Esophagus squamous epithelium (tissue), 5 donors: ENCODE results near the gene RGS4. TPM values are rescaled to one million over a fixed set of nuclear protein-coding genes. Genes with fewer than 3 reads are reported as not detected.

ENCODE experiments used
- DNase-seq: peaks from one replicate; lab custom pipeline; 2025; lab: John Stamatoyannopoulos, UW
- H3K27ac ChIP-seq, 4 donors: fragments of 200-600 bp; sonication (generic); one replicate each; pipeline ENCODE4 v1.5.1; 2016 to 2019; ENCODE audit warnings: mild to moderate bottlenecking in 1 of 4
- H3K27me3 ChIP-seq, 4 donors: fragments of 200-600 bp; sonication (generic); 1 replicate in 3 of 4; 2 replicates in 1 of 4; pipeline versions ENCODE4 v1.5.1 to v1.6.0; 2017 to 2021; ENCODE audit warnings: antibody characterized with exemption in 1 of 4
- H3K36me3 ChIP-seq, 3 donors: fragments of 200-600 bp; sonication (generic); one replicate each; pipeline ENCODE4 v1.5.1; 2016 to 2019
- H3K4me1 ChIP-seq, 3 donors: fragments of 200-600 bp; sonication (generic); one replicate each; pipeline ENCODE4 v1.5.1; 2017 to 2019
- H3K4me3 ChIP-seq, 4 donors: fragments of 200-600 bp; sonication (generic); 1 replicate in 3 of 4; 2 replicates in 1 of 4; pipeline ENCODE4 v1.5.1; 2016 to 2019; ENCODE audit warnings: mild to moderate bottlenecking in 2 of 4, moderate library complexity in 1 of 4
- H3K9me3 ChIP-seq, 3 donors: fragments of 200-600 bp; sonication (generic); one replicate each; pipeline ENCODE4 v1.5.1; 2016 to 2019
- CTCF ChIP-seq, 6 experiments: fragments of 450-650 bp in 4 of 6; fragments of 200-600 bp in 2 of 6; sonication (generic) in 2 of 6; IDR thresholded peaks; one replicate each; pipeline ENCODE4 v1.5.1; 2016 to 2019; ENCODE audit warnings: antibody characterized with exemption in 6 of 6, mild to moderate bottlenecking in 4 of 6, moderate library complexity in 4 of 6
- POLR2A ChIP-seq, 4 donors: fragments of 450-650 bp; IDR thresholded peaks; one replicate each; pipeline ENCODE4 v1.6.1; 2017; ENCODE audit warnings: antibody characterized with exemption in 4 of 4, mild to moderate bottlenecking in 4 of 4, moderate library complexity in 3 of 4
- WGBS, 2 donors: methylation state at CpG; one replicate each; pipeline ENCODE4 v1.1.5; 2018; 5-methylcytosine and 5-hydroxymethylcytosine counted together
- intact Hi-C: fragments of 100-400 bp; cut with DNase I; formaldehyde crosslinking; loops from one replicate; pipeline ENCODE4 v1.15.0; 2022
- total RNA-seq, 4 donors: library from RNA; depleted of rRNA; stranded (reverse); fragments of >200 nt; gene quantifications; one replicate each; pipeline ENCODE4 v1.1.0, GENCODE V29; 2016
- donor health status: DM: yes; HTN: yes; CAD: no.

RGS4 gene
- total RNA-seq, 4 donors from 2014 or later = 0.26 to 1.5 (median 0.70) TPM; not detected in 1

GRCh38 chr1:163093579-163093978 lies 24.4 kb downstream of the RGS4 start:
- H3K9me3 ChIP-seq = no peaks in the 10 kb centered on the region
- TF ChIP-seq POLR2A (IDR thresholded peaks at IDR 0.05) (no peak), CTCF (IDR thresholded peaks at IDR 0.05) (no peak)
- no peaks in the 10 kb centered on the region for H3K27me3 ChIP-seq
- DNase-seq = no peak
- H3K4me1 ChIP-seq = peaks cover 0 to 7% (median 0%) of the 10 kb centered on the region in 3 donors
- no peak overlapping the region for H3K27ac ChIP-seq
- WGBS, 2 donors = 90 to 94% methylated on average over 3 to 8 of the region's 9 CpGs
- no peaks in the 10 kb centered on the region for H3K36me3 ChIP-seq
- intact Hi-C loops = no loop called here
- H3K4me3 ChIP-seq = no peak overlapping the region

GRCh38 chr1:163094182-163094581 lies 25.0 kb downstream of the RGS4 start:
- Histone ChIP-seq H3K27me3 (no peaks in the 10 kb centered on the region), H3K4me1 (peaks cover 0 to 7% (median 0%) of the 10 kb centered on the region in 3 donors), H3K36me3 (no peaks in the 10 kb centered on the region), H3K4me3 (no peak overlapping the region), H3K9me3 (no peaks in the 10 kb centered on the region), H3K27ac (no peak overlapping the region)
- intact Hi-C loops = no loop called here
- no peak for TF ChIP-seq POLR2A (IDR thresholded peaks at IDR 0.05)
- TF ChIP-seq CTCF (IDR thresholded peaks at IDR 0.05) = no peak
- DNase-seq = no peak
- WGBS, 2 donors = 33 to 35% methylated on average over 4 of the region's 4 CpGs

GRCh38 chr1:163094589-163094988 lies 25.4 kb downstream of the RGS4 start:
- intact Hi-C loops = no loop called here
- Histone ChIP-seq H3K27ac (no peak overlapping the region), H3K36me3 (no peaks in the 10 kb centered on the region), H3K4me3 (no peak overlapping the region), H3K9me3 (no peaks in the 10 kb centered on the region), H3K27me3 (no peaks in the 10 kb centered on the region), H3K4me1 (peaks cover 0 to 7% (median 0%) of the 10 kb centered on the region in 3 donors)
- TF ChIP-seq CTCF (IDR thresholded peaks at IDR 0.05) = no peak
- no peak for TF ChIP-seq POLR2A (IDR thresholded peaks at IDR 0.05)
- 40 to 48% methylated on average over 2 of the region's 2 CpGs for WGBS, 2 donors
- DNase-seq = no peak

GRCh38 chr1:163095213-163095612 lies 26.1 kb downstream of the RGS4 start:
- H3K9me3 ChIP-seq = no peaks in the 10 kb centered on the region
- peaks cover 0 to 7% (median 0%) of the 10 kb centered on the region in 3 donors for H3K4me1 ChIP-seq
- WGBS, 2 donors = 67 to 86% methylated on average over 1 of the region's 1 CpG
- H3K36me3 ChIP-seq = no peaks in the 10 kb centered on the region
- no peak overlapping the region for H3K27ac ChIP-seq
- no peaks in the 10 kb centered on the region for H3K27me3 ChIP-seq
- DNase-seq = no peak
- intact Hi-C loops = no loop called here
- H3K4me3 ChIP-seq = no peak overlapping the region
- TF ChIP-seq CTCF (IDR thresholded peaks at IDR 0.05) (no peak), POLR2A (IDR thresholded peaks at IDR 0.05) (no peak)

GRCh38 chr1:163102590-163102989 lies 33.4 kb downstream of the RGS4 start:
- 30 to 40% methylated on average over 1 of the region's 1 CpG for WGBS, 2 donors

More at GRCh38 chr1:163102590-163102989, 33.4 kb downstream of the RGS4 start:
- no peak for TF ChIP-seq POLR2A (IDR thresholded peaks at IDR 0.05)
- TF ChIP-seq CTCF (IDR thresholded peaks at IDR 0.05) = no peak
- Histone ChIP-seq H3K4me1 (peaks cover 0 to 3% (median 0%) of the 10 kb centered on the region in 3 donors), H3K4me3 (no peak overlapping the region), H3K27me3 (peaks cover 0 to 8% (median 0%) of the 10 kb centered on the region in 4 donors), H3K9me3 (no peaks in the 10 kb centered on the region), H3K27ac (no peak overlapping the region), H3K36me3 (no peaks in the 10 kb centered on the region)
- intact Hi-C loops = no loop called here
- no peak for DNase-seq
